ENCODE results near the gene PPFIA4.
"Not testable (repeated sequence)": the region's sequence is repeated elsewhere in the genome, so short reads cannot be mapped to it uniquely, and the experiment has no call there.

DNA sequence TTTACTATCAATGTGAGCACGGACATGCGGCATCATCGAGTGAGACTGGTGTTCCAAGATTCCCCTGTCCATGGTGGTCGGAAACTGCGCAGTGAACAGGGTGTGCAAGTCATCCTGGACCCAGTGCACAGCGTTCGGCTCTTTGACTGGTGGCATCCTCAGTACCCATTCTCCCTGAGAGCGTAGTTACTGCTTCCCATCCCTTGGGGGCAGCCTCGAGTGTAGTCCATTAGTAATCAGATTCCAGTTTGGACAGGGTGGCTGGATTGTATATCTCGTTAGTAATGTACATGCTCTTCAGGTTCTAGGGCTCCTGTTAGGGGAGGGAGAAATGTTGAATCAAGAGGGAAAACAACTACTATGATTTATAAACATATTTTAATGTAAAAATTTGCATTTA is 3.4 kb upstream of the PPFIA4 start:
- TF ChIP-seq EP300, CTCF, POLR2A (IDR thresholded peaks at IDR 0.05): not testable (repeated sequence)
